Calu3 (cell line): Measurements from ENCODE around the gene LHPP. TPM values are rescaled to one million over a fixed set of nuclear protein-coding genes. Genes with fewer than 3 reads are reported as not detected.
"Not testable (repeated sequence)": the region's sequence is repeated elsewhere in the genome, so short reads cannot be mapped to it uniquely, and the experiment has no call there.

Experiments
- BruUV-seq: library from RNA; stranded (reverse); fragments of 400-500 nt; replicated peaks from 2 replicates; lab custom pipeline; 2021; lab: Mats Ljungman, UMichigan
- CTCF ChIA-PET: fragments of 300-600 bp; sonication (Branson Sonifier 250); formaldehyde crosslinking; loops from one replicate; lab custom pipeline; 2022; ENCODE audit warnings: antibody characterized with exemption; lab: Charles Lee
- DNase-seq: peaks from one replicate; pipeline ENCODE4 v3.0.0; 2022
- H3K27ac Mint-ChIP-seq: one replicate; pipeline ENCODE4 v1.8.0; 2022; ENCODE audit warnings: mixed read lengths; ENCODE audit not compliant: unreplicated experiment
- H3K27me3 Mint-ChIP-seq: one replicate; pipeline ENCODE4 v1.8.0; 2022; ENCODE audit warnings: mixed read lengths; ENCODE audit not compliant: unreplicated experiment
- H3K36me3 Mint-ChIP-seq: one replicate; pipeline ENCODE4 v1.8.0; 2022; ENCODE audit warnings: mild to moderate bottlenecking, moderate library complexity, mixed read lengths; ENCODE audit not compliant: insufficient read depth, unreplicated experiment
- H3K4me1 Mint-ChIP-seq: one replicate; pipeline ENCODE4 v1.8.0; 2022; ENCODE audit warnings: mild to moderate bottlenecking, low read depth, mixed read lengths; ENCODE audit not compliant: unreplicated experiment
- H3K4me3 Mint-ChIP-seq: one replicate; pipeline ENCODE4 v1.8.0; 2022; ENCODE audit warnings: mild to moderate bottlenecking, low read depth, moderate library complexity, mixed read lengths; ENCODE audit not compliant: unreplicated experiment
- H3K9me3 Mint-ChIP-seq: one replicate; pipeline ENCODE4 v1.8.0; 2022; ENCODE audit warnings: low read depth, mixed read lengths; ENCODE audit not compliant: unreplicated experiment
- intact Hi-C: fragments of 100-400 bp; cut with micrococcal nuclease; formaldehyde crosslinking; loops from one replicate; pipeline ENCODE4 v1.10.0; 2022; ENCODE audit not compliant: unreplicated experiment
- total RNA-seq: library from RNA; stranded (reverse); gene quantifications from 2 replicates; pipeline ENCODE4 v1.2.3, GENCODE V29; 2022
- TF ChIP-seq, protein P1 (sequence below): fragments of 200-600 bp; IDR thresholded peaks from one replicate; pipeline ENCODE4 v1.8.0; 2022; ENCODE audit warnings: antibody characterized with exemption; ENCODE audit not compliant: unreplicated experiment

The LHPP gene
- total RNA-seq, 1 experiment from 2014 or later, result 12.0 TPM

- DNase-seq, result no peak
- Mint-ChIP-seq H3K27ac (no peak overlapping the region), H3K27me3 (peaks cover 3% of the 10 kb centered on the region), H3K36me3 (no peaks in the 10 kb centered on the region), H3K4me1 (peaks cover 9% of the 10 kb centered on the region), H3K4me3 (no peak overlapping the region), H3K9me3 (no peaks in the 10 kb centered on the region)
- no TSS peak for BruUV-seq
- CTCF ChIA-PET, result no interaction called here
- intact Hi-C loops, result no loop called here
- TF ChIP-seq, protein P1, sequence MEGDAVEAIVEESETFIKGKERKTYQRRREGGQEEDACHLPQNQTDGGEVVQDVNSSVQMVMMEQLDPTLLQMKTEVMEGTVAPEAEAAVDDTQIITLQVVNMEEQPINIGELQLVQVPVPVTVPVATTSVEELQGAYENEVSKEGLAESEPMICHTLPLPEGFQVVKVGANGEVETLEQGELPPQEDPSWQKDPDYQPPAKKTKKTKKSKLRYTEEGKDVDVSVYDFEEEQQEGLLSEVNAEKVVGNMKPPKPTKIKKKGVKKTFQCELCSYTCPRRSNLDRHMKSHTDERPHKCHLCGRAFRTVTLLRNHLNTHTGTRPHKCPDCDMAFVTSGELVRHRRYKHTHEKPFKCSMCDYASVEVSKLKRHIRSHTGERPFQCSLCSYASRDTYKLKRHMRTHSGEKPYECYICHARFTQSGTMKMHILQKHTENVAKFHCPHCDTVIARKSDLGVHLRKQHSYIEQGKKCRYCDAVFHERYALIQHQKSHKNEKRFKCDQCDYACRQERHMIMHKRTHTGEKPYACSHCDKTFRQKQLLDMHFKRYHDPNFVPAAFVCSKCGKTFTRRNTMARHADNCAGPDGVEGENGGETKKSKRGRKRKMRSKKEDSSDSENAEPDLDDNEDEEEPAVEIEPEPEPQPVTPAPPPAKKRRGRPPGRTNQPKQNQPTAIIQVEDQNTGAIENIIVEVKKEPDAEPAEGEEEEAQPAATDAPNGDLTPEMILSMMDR, result no peak
Measured at GRCh38 chr10:124429576-124429975, 32.0 kb upstream of the LHPP start.

- TF ChIP-seq, protein P1, result no peak
- intact Hi-C loops, result no loop called here
- no peaks in the 10 kb centered on the region for H3K27me3 Mint-ChIP-seq
- no peak overlapping the region for H3K27ac Mint-ChIP-seq
- H3K4me1 Mint-ChIP-seq, result peaks cover 9% of the 10 kb centered on the region
- H3K9me3 Mint-ChIP-seq, result no peaks in the 10 kb centered on the region
- no peaks in the 10 kb centered on the region for H3K36me3 Mint-ChIP-seq
- no TSS peak for BruUV-seq
- CTCF ChIA-PET, result no interaction called here
- DNase-seq, result no peak
- H3K4me3 Mint-ChIP-seq, result no peak overlapping the region
Measured at GRCh38 chr10:124430077-124430476, 31.5 kb upstream of the LHPP start.

- no peak overlapping the region for H3K4me3 Mint-ChIP-seq
- no peaks in the 10 kb centered on the region for H3K9me3 Mint-ChIP-seq
- intact Hi-C loops, result no loop called here
- DNase-seq, result no peak
- CTCF ChIA-PET, result no interaction called here
- H3K27ac Mint-ChIP-seq, result no peak overlapping the region
- H3K27me3 Mint-ChIP-seq, result no peaks in the 10 kb centered on the region
- TF ChIP-seq, protein P1, result no peak
- H3K4me1 Mint-ChIP-seq, result peaks cover under 1% of the 10 kb centered on the region
- H3K36me3 Mint-ChIP-seq, result no peaks in the 10 kb centered on the region
- BruUV-seq, result no TSS peak
Measured at GRCh38 chr10:124433461-124433860, 28.2 kb upstream of the LHPP start.

GRCh38 chr10:124435683-124436082 lies 25.9 kb upstream of the LHPP start:
- BruUV-seq, H3K36me3 Mint-ChIP-seq, H3K27me3 Mint-ChIP-seq, DNase-seq, H3K27ac Mint-ChIP-seq, H3K4me3 Mint-ChIP-seq, H3K9me3 Mint-ChIP-seq, intact Hi-C loops, H3K4me1 Mint-ChIP-seq: not testable (repeated sequence)
- CTCF ChIA-PET, result interaction anchor here (0.7 kb wide), 1 partner anchor 103 kb away, joined by 5 read pairs; no protein-coding TSS in a partner anchor

DNA sequence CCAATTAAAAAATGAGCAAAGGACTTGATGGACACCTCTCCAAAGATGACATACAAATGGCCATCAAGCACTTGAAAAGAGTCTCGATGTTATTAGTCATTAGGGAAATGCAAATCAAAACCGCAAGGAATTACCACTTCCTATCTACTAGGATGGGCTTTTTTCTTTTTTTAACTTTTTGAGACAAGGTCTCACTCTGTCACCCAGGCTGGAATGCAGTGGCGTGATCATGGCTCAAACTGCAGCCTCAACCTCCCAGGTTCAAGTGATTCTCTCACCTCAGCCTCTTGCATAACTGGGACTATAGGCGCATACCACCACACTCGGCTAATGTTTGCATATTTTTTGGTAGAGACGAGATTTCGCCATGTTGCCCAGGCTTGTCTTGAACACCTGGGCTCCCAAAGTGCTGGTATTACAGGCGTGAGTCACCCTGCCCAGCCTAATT lies 25.4 kb upstream of the LHPP start:
- Mint-ChIP-seq H3K4me1 (peaks cover 8% of the 10 kb centered on the region), H3K27me3 (no peaks in the 10 kb centered on the region), H3K36me3 (no peaks in the 10 kb centered on the region), H3K27ac (no peak overlapping the region), H3K4me3 (no peak overlapping the region), H3K9me3 (no peaks in the 10 kb centered on the region)
- BruUV-seq, result no TSS peak
- no peak for DNase-seq
- TF ChIP-seq, protein P1, result no peak
- intact Hi-C loops, result no loop called here
- CTCF ChIA-PET, result interaction anchor here (0.7 kb wide), 1 partner anchor 102 kb away, joined by 5 read pairs; no protein-coding TSS in a partner anchor

DNA sequence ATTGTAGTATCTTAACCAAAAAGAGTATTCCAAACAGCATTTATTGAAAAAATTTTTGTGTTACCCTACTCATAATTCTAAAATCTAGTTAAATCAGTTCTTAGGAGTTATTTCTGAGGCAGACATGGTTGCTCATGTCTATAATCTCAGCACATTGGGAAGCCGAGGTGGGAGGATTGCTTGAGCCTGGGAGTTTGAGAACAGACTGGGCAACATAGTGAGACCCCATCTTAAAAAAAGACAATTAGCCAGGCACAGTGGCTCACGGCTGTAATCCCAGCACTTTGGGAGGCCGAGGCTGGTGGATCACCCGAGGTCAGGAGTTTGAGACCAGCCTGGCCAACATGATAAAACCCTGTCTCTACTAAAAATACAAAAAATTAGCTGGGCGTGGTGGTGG lies 19.9 kb upstream of the LHPP start:
- intact Hi-C loops, CTCF ChIA-PET, BruUV-seq, H3K36me3 Mint-ChIP-seq, DNase-seq, H3K27ac Mint-ChIP-seq, H3K4me3 Mint-ChIP-seq, H3K4me1 Mint-ChIP-seq, H3K9me3 Mint-ChIP-seq: not testable (repeated sequence)
- H3K27me3 Mint-ChIP-seq, result peaks cover 26% of the 10 kb centered on the region
